GM12878 (cell line): ENCODE measurements around the gene CDCA7. TPM values are rescaled to one million over a fixed set of nuclear protein-coding genes. Genes with fewer than 3 reads are reported as not detected.

ENCODE experiments used
- ATF7 ChIP-seq: fragments of 450-650 bp; IDR thresholded peaks from 2 replicates; pipeline ENCODE4 v1.6.1; 2016; ENCODE audit warnings: low read depth, mild to moderate bottlenecking
- BHLHE40 ChIP-seq, 2 experiments: fragments of 450-650 bp in 1 of 2; IDR thresholded peaks; 2 replicates each; pipeline ENCODE4 v1.6.1; 2011 to 2017; ENCODE audit warnings: low read depth in 2 of 2, borderline replicate concordance in 1 of 2, improper control_type of control experiment in 1 of 2, low read length in 1 of 2, mild to moderate bottlenecking in 1 of 2
- BMI1 ChIP-seq: fragments of 450-650 bp; IDR thresholded peaks from 2 replicates; pipeline ENCODE4 v1.6.1; 2016; ENCODE audit warnings: mild to moderate bottlenecking, moderate library complexity, borderline replicate concordance
- EZH2 ChIP-seq: IDR thresholded peaks from 2 replicates; pipeline ENCODE4 v1.6.1; 2012; ENCODE audit warnings: low read depth, mild to moderate bottlenecking, control low read depth, inconsistent platforms, low read length, borderline replicate concordance; ENCODE audit not compliant: control insufficient read depth
- HDAC6 ChIP-seq: fragments of 200-600 bp; sonication (generic); IDR thresholded peaks from one replicate; pipeline ENCODE4 v1.8.0; 2017; ENCODE audit warnings: antibody characterized with exemption; ENCODE audit not compliant: unreplicated experiment
- IRF4 ChIP-seq: IDR thresholded peaks from 2 replicates; pipeline ENCODE4 v1.6.1; 2011; ENCODE audit warnings: low read depth, low read length
- JUNB ChIP-seq: IDR thresholded peaks from 2 replicates; pipeline ENCODE4 v1.6.1; 2016; ENCODE audit warnings: antibody characterized with exemption, mild to moderate bottlenecking
- KDM1A ChIP-seq: fragments of 200-600 bp; sonication (generic); IDR thresholded peaks from 2 replicates; pipeline ENCODE4 v1.6.1; 2016; ENCODE audit warnings: borderline replicate concordance
- MEF2A ChIP-seq: IDR thresholded peaks from 2 replicates; pipeline ENCODE4 v1.6.1; 2011; ENCODE audit warnings: low read depth, mild to moderate bottlenecking, low read length, moderate library complexity; ENCODE audit not compliant: insufficient read depth
- MYB ChIP-seq: fragments of 150-350 bp; IDR thresholded peaks from 2 replicates; pipeline ENCODE4 v1.6.1; 2014; ENCODE audit warnings: mild to moderate bottlenecking, low read depth, low read length, borderline replicate concordance
- NFXL1 ChIP-seq: fragments of 450-650 bp; IDR thresholded peaks from 2 replicates; pipeline ENCODE4 v1.6.1; 2017; ENCODE audit warnings: antibody characterized with exemption, mild to moderate bottlenecking, borderline replicate concordance
- NR2C2 ChIP-seq: IDR thresholded peaks from 2 replicates; pipeline ENCODE4 v1.6.1; 2011; ENCODE audit warnings: borderline replicate concordance, low read depth; ENCODE audit not compliant: control insufficient read depth, insufficient read length
- PML ChIP-seq: IDR thresholded peaks from 2 replicates; pipeline ENCODE4 v1.6.1; 2012; ENCODE audit warnings: low read length, inconsistent platforms
- RAD51 ChIP-seq: fragments of 450-650 bp; IDR thresholded peaks from 2 replicates; pipeline ENCODE4 v1.6.1; 2016; ENCODE audit warnings: moderate library complexity, mild to moderate bottlenecking, inconsistent platforms
- RB1 ChIP-seq: fragments of 450-650 bp; formaldehyde crosslinking; IDR thresholded peaks from 2 replicates; pipeline ENCODE4 v1.6.1; 2017; ENCODE audit warnings: mild to moderate bottlenecking, borderline replicate concordance
- SIN3A ChIP-seq: IDR thresholded peaks from 2 replicates; pipeline ENCODE4 v1.6.1; 2012; ENCODE audit warnings: low read depth, low read length, improper control_type of control experiment
- SMAD1 ChIP-seq: fragments of 450-650 bp; IDR thresholded peaks from 2 replicates; pipeline ENCODE4 v1.6.1; 2018; ENCODE audit warnings: mild to moderate bottlenecking, low read depth; ENCODE audit not compliant: partially characterized antibody
- TCF7 ChIP-seq: IDR thresholded peaks from 2 replicates; pipeline ENCODE4 v1.6.1; 2014; ENCODE audit warnings: antibody characterized with exemption, borderline replicate concordance
- polyA plus RNA-seq, 11 experiments: library from polyadenylated mRNA; depleted of rRNA in 4 of 11; unstranded in 6 of 11; stranded (reverse) in 5 of 11; fragments of >200 nt; fragmentation: Nextera tagmentation in 4 of 11; fragmentation: Illumina TruSeq in 1 of 11; extraction: Ambion mirVana in 4 of 11; extraction: Trizol in 1 of 11; gene quantifications; 1 replicate in 1 of 11; 2 replicates in 10 of 11; pipeline versions ENCODE4 v1.2.1 to v1.2.3, GENCODE V29; 2011 to 2016; ENCODE audit warnings: inconsistent platforms in 2 of 11, missing spikeins in 2 of 11, low read depth in 1 of 11
- total RNA-seq, 4 experiments: library from RNA; depleted of rRNA in 3 of 4; stranded (reverse); fragments of >200 nt in 3 of 4; fragmentation: Illumina TruSeq in 1 of 4; extraction: Trizol in 1 of 4; gene quantifications; 2 replicates each; pipeline versions ENCODE4 v1.2.1 to v1.2.3, GENCODE V29; 2013 to 2021
- TF ChIP-seq, protein P1 (sequence below): fragments of 450-650 bp; IDR thresholded peaks from 2 replicates; pipeline ENCODE4 v1.6.1; 2016; ENCODE audit warnings: mild to moderate bottlenecking, moderate library complexity, borderline replicate concordance
- TF ChIP-seq, protein P2 (sequence below): IDR thresholded peaks from 2 replicates; pipeline ENCODE4 v1.6.1; 2011; ENCODE audit warnings: borderline replicate concordance, low read depth, mild to moderate bottlenecking, moderate library complexity, mixed read lengths, low read length; ENCODE audit not compliant: insufficient read depth; ENCODE audit errors: extremely low read length
- TF ChIP-seq, protein P3 (sequence below): IDR thresholded peaks from 2 replicates; pipeline ENCODE4 v1.6.1; 2012; ENCODE audit warnings: low read depth, low read length, improper control_type of control experiment
- TF ChIP-seq, protein P4 (sequence below): fragments of 450-650 bp; IDR thresholded peaks from 2 replicates; pipeline ENCODE4 v1.6.1; 2017; ENCODE audit warnings: mild to moderate bottlenecking, low read depth, inconsistent platforms; ENCODE audit not compliant: poor library complexity, severe bottlenecking

The CDCA7 gene
- total and polyA plus RNA-seq, 10 of the 15 experiments (the other 5 are each of a cell fraction or from before 2014, with no cell fraction given): 23.5 to 71.3 (median 40.8) TPM

DNA sequence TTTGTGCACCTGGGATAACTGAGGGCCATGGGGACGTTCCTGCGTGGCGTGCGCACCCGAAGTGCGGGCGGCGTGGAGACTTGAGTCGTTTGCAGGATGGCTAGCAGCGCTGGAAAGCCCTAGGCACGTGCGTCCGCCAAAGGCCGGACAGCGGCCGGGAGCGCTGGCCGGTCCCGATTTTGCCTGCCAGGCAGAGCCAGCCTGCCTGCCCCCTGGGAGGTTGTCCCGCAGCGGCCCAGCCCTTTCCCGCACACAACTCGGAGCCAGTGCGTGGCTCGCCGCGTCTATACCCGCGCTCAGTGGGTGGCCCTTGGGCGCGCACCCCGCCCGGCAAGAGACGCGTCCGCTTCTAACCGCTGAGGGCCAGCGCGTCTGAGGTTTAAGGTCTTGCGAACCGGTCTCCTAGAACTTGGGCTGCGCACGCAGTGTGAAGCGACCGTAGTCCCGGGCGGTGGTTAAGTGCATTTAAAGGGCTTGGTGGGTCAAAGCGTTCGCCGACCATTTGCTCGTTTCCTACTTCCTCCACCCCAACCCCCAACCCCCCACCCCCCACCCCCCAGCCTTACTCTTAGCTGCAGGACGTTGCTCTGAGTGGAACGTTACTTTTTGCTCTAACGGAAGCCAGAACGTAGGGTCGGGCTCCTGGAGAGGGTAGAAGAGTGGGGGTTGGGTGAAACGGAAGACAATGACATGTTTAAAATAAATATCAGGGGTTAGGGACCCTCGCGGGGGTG is 627 bp downstream of the CDCA7 start (continued):
- TF ChIP-seq, protein P1, sequence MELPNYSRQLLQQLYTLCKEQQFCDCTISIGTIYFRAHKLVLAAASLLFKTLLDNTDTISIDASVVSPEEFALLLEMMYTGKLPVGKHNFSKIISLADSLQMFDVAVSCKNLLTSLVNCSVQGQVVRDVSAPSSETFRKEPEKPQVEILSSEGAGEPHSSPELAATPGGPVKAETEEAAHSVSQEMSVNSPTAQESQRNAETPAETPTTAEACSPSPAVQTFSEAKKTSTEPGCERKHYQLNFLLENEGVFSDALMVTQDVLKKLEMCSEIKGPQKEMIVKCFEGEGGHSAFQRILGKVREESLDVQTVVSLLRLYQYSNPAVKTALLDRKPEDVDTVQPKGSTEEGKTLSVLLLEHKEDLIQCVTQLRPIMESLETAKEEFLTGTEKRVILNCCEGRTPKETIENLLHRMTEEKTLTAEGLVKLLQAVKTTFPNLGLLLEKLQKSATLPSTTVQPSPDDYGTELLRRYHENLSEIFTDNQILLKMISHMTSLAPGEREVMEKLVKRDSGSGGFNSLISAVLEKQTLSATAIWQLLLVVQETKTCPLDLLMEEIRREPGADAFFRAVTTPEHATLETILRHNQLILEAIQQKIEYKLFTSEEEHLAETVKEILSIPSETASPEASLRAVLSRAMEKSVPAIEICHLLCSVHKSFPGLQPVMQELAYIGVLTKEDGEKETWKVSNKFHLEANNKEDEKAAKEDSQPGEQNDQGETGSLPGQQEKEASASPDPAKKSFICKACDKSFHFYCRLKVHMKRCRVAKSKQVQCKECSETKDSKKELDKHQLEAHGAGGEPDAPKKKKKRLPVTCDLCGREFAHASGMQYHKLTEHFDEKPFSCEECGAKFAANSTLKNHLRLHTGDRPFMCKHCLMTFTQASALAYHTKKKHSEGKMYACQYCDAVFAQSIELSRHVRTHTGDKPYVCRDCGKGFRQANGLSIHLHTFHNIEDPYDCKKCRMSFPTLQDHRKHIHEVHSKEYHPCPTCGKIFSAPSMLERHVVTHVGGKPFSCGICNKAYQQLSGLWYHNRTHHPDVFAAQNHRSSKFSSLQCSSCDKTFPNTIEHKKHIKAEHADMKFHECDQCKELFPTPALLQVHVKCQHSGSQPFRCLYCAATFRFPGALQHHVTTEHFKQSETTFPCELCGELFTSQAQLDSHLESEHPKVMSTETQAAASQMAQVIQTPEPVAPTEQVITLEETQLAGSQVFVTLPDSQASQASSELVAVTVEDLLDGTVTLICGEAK: no peak
- TF ChIP-seq SIN3A (0 out of 2 replicates have a peak, but pooled peaks have one; percentile 33), IRF4 (0 out of 2 replicates have a peak, but pooled peaks have one; percentile 21), HDAC6 (no peak), KDM1A (no peak), JUNB (no peak), BHLHE40 (IDR thresholded peaks at IDR 0.05; ENCODE audit: borderline replicate concordance in 1 of 2, low read depth in 2 of 2, low read length in 1 of 2) (peak; percentile 65 to 86; a peak in 3 of 4 replicates), PML (no peak), TCF7 (no peak), NR2C2 (no peak), RAD51 (no peak), RB1 (no peak), BMI1 (no peak), ATF7 (no peak), MEF2A (0 out of 2 replicates have a peak, but pooled peaks have one; percentile 7), EZH2 (no peak), NFXL1 (no peak), SMAD1 (no peak), MYB (no peak)
- TF ChIP-seq, protein P2, sequence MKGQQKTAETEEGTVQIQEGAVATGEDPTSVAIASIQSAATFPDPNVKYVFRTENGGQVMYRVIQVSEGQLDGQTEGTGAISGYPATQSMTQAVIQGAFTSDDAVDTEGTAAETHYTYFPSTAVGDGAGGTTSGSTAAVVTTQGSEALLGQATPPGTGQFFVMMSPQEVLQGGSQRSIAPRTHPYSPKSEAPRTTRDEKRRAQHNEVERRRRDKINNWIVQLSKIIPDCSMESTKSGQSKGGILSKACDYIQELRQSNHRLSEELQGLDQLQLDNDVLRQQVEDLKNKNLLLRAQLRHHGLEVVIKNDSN: no peak
- TF ChIP-seq, protein P3, sequence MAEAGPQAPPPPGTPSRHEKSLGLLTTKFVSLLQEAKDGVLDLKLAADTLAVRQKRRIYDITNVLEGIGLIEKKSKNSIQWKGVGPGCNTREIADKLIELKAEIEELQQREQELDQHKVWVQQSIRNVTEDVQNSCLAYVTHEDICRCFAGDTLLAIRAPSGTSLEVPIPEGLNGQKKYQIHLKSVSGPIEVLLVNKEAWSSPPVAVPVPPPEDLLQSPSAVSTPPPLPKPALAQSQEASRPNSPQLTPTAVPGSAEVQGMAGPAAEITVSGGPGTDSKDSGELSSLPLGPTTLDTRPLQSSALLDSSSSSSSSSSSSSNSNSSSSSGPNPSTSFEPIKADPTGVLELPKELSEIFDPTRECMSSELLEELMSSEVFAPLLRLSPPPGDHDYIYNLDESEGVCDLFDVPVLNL: no peak
- TF ChIP-seq, protein P4, sequence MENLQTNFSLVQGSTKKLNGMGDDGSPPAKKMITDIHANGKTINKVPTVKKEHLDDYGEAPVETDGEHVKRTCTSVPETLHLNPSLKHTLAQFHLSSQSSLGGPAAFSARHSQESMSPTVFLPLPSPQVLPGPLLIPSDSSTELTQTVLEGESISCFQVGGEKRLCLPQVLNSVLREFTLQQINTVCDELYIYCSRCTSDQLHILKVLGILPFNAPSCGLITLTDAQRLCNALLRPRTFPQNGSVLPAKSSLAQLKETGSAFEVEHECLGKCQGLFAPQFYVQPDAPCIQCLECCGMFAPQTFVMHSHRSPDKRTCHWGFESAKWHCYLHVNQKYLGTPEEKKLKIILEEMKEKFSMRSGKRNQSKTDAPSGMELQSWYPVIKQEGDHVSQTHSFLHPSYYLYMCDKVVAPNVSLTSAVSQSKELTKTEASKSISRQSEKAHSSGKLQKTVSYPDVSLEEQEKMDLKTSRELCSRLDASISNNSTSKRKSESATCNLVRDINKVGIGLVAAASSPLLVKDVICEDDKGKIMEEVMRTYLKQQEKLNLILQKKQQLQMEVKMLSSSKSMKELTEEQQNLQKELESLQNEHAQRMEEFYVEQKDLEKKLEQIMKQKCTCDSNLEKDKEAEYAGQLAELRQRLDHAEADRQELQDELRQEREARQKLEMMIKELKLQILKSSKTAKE: no peak
